ENCODE results near the gene UBE2D4.

- no peak for TF ChIP-seq POLR2A (IDR thresholded peaks at IDR 0.05)
- no peak for TF ChIP-seq CTCF (IDR thresholded peaks at IDR 0.05)
Measured at GRCh38 chr7:43905956-43906330, 20.3 kb upstream of the UBE2D4 start.

Measured in heart left ventricle (tissue), 13 donors.